Measurements from ENCODE around the gene CANT1.

GRCh38 chr17:78995022-78995760, 14.4 kb downstream of the CANT1 start:
- TF ChIP-seq CTCF (conservative IDR thresholded peaks at IDR 0.05 in 1 of 2, IDR thresholded peaks at IDR 0.05 in 1 of 2; ENCODE audit: low read depth in 1 of 2, low read length in 2 of 2) = no peak
- no peak for TF ChIP-seq EZH2 (IDR thresholded peaks at IDR 0.05; ENCODE audit: low read length, missing control alignments)
